ENCODE measurements around the gene PLA2R1. TPM values are rescaled to one million over a fixed set of nuclear protein-coding genes. Genes with fewer than 3 reads are reported as not detected.

Gene PLA2R1
- total and polyA plus RNA-seq, 7 donors = 0.17 to 0.97 (median 0.26) TPM

- H3K36me3 ChIP-seq (ENCODE audit: insufficient read depth in 1 of 2, low read depth in 1 of 2) = peaks cover 0 to 19% of the 10 kb centered on the region in 2 donors
- intact Hi-C loops (cut with DNase I) = loop anchor here in 1 of 2 donors (5.0 kb wide), 1 partner anchor 884 kb away; no protein-coding TSS in a partner anchor
- H3K4me3 ChIP-seq = no peak overlapping the region
- DNase-seq = no peak
- 50 to 77% (median 70%) methylated on average over 2 of the region's 2 CpGs for WGBS, 3 donors
- no peaks in the 10 kb centered on the region for H3K27me3 ChIP-seq (ENCODE audit: insufficient read depth in 3 of 3, low read length in 2 of 3)
- TF ChIP-seq, protein P1, sequence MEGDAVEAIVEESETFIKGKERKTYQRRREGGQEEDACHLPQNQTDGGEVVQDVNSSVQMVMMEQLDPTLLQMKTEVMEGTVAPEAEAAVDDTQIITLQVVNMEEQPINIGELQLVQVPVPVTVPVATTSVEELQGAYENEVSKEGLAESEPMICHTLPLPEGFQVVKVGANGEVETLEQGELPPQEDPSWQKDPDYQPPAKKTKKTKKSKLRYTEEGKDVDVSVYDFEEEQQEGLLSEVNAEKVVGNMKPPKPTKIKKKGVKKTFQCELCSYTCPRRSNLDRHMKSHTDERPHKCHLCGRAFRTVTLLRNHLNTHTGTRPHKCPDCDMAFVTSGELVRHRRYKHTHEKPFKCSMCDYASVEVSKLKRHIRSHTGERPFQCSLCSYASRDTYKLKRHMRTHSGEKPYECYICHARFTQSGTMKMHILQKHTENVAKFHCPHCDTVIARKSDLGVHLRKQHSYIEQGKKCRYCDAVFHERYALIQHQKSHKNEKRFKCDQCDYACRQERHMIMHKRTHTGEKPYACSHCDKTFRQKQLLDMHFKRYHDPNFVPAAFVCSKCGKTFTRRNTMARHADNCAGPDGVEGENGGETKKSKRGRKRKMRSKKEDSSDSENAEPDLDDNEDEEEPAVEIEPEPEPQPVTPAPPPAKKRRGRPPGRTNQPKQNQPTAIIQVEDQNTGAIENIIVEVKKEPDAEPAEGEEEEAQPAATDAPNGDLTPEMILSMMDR (IDR thresholded peaks at IDR 0.05) = no peak
- ATAC-seq = no peak
- no peak overlapping the region for H3K27ac ChIP-seq
- H3K9me3 ChIP-seq = no peaks in the 10 kb centered on the region
- peaks cover 4% of the 10 kb centered on the region for H3K4me1 ChIP-seq
Measured at GRCh38 chr2:160108646-160109045, 46.2 kb upstream of the PLA2R1 start.

GRCh38 chr2:160105366-160105765 is 43.0 kb upstream of the PLA2R1 start:
- WGBS, 3 donors = 55 to 84% (median 69%) methylated on average over 1 of the region's 1 CpG
- no peak overlapping the region for H3K27ac ChIP-seq
- no peaks in the 10 kb centered on the region for H3K9me3 ChIP-seq
- no peak overlapping the region for H3K4me3 ChIP-seq
- H3K27me3 ChIP-seq (ENCODE audit: insufficient read depth in 3 of 3, low read length in 2 of 3) = no peaks in the 10 kb centered on the region
- ATAC-seq = no peak
- intact Hi-C loops (cut with DNase I) = loop anchor here in 1 of 2 donors (5.0 kb wide), 1 partner anchor 887 kb away; no protein-coding TSS in a partner anchor
- peaks cover 0 to 35% of the 10 kb centered on the region in 2 donors for H3K36me3 ChIP-seq (ENCODE audit: insufficient read depth in 1 of 2, low read depth in 1 of 2)
- H3K4me1 ChIP-seq = peaks cover 2% of the 10 kb centered on the region
- TF ChIP-seq, protein P1 (IDR thresholded peaks at IDR 0.05) = no peak
- DNase-seq = no peak

- Histone ChIP-seq H3K4me1 (no peaks in the 10 kb centered on the region), H3K27me3 (ENCODE audit: insufficient read depth in 3 of 3, low read length in 2 of 3) (no peaks in the 10 kb centered on the region), H3K4me3 (no peak overlapping the region), H3K27ac (no peak overlapping the region), H3K9me3 (no peaks in the 10 kb centered on the region), H3K36me3 (ENCODE audit: insufficient read depth in 1 of 2, low read depth in 1 of 2) (peaks cover 0 to 36% of the 10 kb centered on the region in 2 donors)
- 23 to 40% (median 38%) methylated on average over 2 of the region's 2 CpGs for WGBS, 3 donors
- intact Hi-C loops (cut with DNase I) = loop anchor here in 1 of 2 donors (5.0 kb wide), 1 partner anchor 888 kb away; no protein-coding TSS in a partner anchor
- TF ChIP-seq, protein P1 (IDR thresholded peaks at IDR 0.05) = no peak
- ATAC-seq (no peak), DNase-seq (no peak)
Measured at GRCh38 chr2:160104115-160104514, 41.7 kb upstream of the PLA2R1 start.

DNA sequence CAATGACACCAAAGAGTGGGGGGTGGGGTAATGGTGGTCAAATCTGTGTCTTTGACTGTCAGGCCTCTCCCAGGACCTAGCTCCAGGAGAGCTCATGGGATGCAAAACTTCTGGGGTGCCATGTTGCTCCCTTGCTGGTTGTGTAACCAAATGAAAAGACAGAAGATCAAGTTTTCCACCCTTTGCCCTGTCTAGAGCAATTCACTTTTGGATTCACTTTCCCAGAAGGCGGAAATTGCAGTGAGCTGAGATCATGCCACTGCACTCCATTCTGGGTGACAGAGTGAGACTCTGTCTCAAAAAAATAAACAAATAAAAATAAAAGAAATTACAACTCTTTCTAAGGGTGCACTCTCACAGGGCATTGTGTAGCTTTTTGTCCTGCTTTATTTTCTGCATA is 34.9 kb upstream of the PLA2R1 start:
- Histone ChIP-seq H3K4me1 (no peaks in the 10 kb centered on the region), H3K9me3 (peaks cover 8% of the 10 kb centered on the region), H3K4me3 (no peak overlapping the region), H3K27ac (no peak overlapping the region), H3K27me3 (ENCODE audit: insufficient read depth in 3 of 3, low read length in 2 of 3) (no peaks in the 10 kb centered on the region), H3K36me3 (ENCODE audit: insufficient read depth in 1 of 2, low read depth in 1 of 2) (peaks cover 0 to 16% of the 10 kb centered on the region in 2 donors)
- TF ChIP-seq, protein P1 (IDR thresholded peaks at IDR 0.05) = no peak
- WGBS, 3 donors = 96 to 100% (median 97%) methylated on average over 1 of the region's 1 CpG
- no peak for DNase-seq
- intact Hi-C loops (cut with DNase I) = no loop called here
- ATAC-seq = no peak

- WGBS, 3 donors = 76 to 86% (median 78%) methylated on average over 4 of the region's 4 CpGs
- H3K27ac ChIP-seq = no peak overlapping the region
- intact Hi-C loops (cut with DNase I) = no loop called here
Measured at GRCh38 chr2:160096409-160096808, 34.0 kb upstream of the PLA2R1 start.

More at GRCh38 chr2:160096409-160096808, 34.0 kb upstream of the PLA2R1 start:
- peaks cover 8% of the 10 kb centered on the region for H3K9me3 ChIP-seq
- H3K4me3 ChIP-seq = no peak overlapping the region
- TF ChIP-seq, protein P1 (IDR thresholded peaks at IDR 0.05) = no peak
- no peaks in the 10 kb centered on the region for H3K4me1 ChIP-seq
- peaks cover 0 to 7% of the 10 kb centered on the region in 2 donors for H3K36me3 ChIP-seq (ENCODE audit: insufficient read depth in 1 of 2, low read depth in 1 of 2)
- no peak for ATAC-seq
- DNase-seq = no peak
- H3K27me3 ChIP-seq (ENCODE audit: insufficient read depth in 3 of 3, low read length in 2 of 3) = no peaks in the 10 kb centered on the region
